ENCODE results near the gene GATC. TPM values are rescaled to one million over a fixed set of nuclear protein-coding genes. Genes with fewer than 3 reads are reported as not detected.

The GATC gene
- total RNA-seq, 1 donor from 2014 or later: 16.9 TPM

- DNase-seq (ENCODE audit: low read depth in 2 of 2): no peak
Measured at GRCh38 chr12:120497524-120498150, 51.4 kb downstream of the GATC start.

GRCh38 chr12:120498870-120499515 lies 52.7 kb downstream of the GATC start:
- DNase-seq (ENCODE audit: low read depth in 2 of 2): no peak

GRCh38 chr12:120500581-120500980 lies 54.3 kb downstream of the GATC start:
- DNase-seq (ENCODE audit: low read depth in 2 of 2): peak in 1 of 2 donors; percentile 54

- no peak for DNase-seq (ENCODE audit: low read depth in 2 of 2)
Measured at GRCh38 chr12:120504587-120504986, 58.3 kb downstream of the GATC start.

- DNase-seq (ENCODE audit: low read depth in 2 of 2): no peak
Measured at GRCh38 chr12:120508537-120508936, 62.3 kb downstream of the GATC start.

Other genes with a start within 250 kb of the GATC start
- 2,789 and 3,613 TPM in 2 replicates for gene RPLP0, start 245.3 kb upstream of the GATC start, total RNA-seq
- 49.3 and 73.2 TPM in 2 replicates for gene PXN, start 180.7 kb upstream of the GATC start, total RNA-seq
- under 0.01 TPM in 2 replicates for gene RNU4-2, start 154.5 kb upstream of the GATC start, total RNA-seq
- under 0.01 TPM in 2 replicates for gene RNU4-1, start 153.2 kb upstream of the GATC start, total RNA-seq
- 1.5 and 1.8 TPM in 2 replicates for gene SIRT4, start 144.1 kb upstream of the GATC start, total RNA-seq
- gene PLA2G1B, start 118.7 kb upstream of the GATC start, total RNA-seq: not detected in 2 replicates
- not detected in 2 replicates for gene MSI1, start 77.3 kb upstream of the GATC start, total RNA-seq
- 417 and 434 TPM in 2 replicates for gene COX6A1, start 8.3 kb upstream of the GATC start, total RNA-seq
- gene TRIAP1, start 60 bp upstream of the GATC start, total RNA-seq: 25.7 and 30.3 TPM in 2 replicates
- gene SRSF9, start 23.3 kb downstream of the GATC start, total RNA-seq: 259 and 284 TPM in 2 replicates
- 241 and 279 TPM in 2 replicates for gene DYNLL1, start 49.7 kb downstream of the GATC start, total RNA-seq
- 16.6 and 25.7 TPM in 2 replicates for gene COQ5, start 82.7 kb downstream of the GATC start, total RNA-seq
- gene RNF10, start 87.9 kb downstream of the GATC start, total RNA-seq: 78.6 and 131 TPM in 2 replicates
- gene POP5, start 135.0 kb downstream of the GATC start, total RNA-seq: 20.7 and 25.2 TPM in 2 replicates
- not detected in 2 replicates for gene CABP1, start 194.2 kb downstream of the GATC start, total RNA-seq
- gene MLEC, start 240.7 kb downstream of the GATC start, total RNA-seq: 31.7 and 45.1 TPM in 2 replicates

All from dermis microvascular lymphatic vessel endothelial cell (primary cell).